ENCODE results near the gene C9orf50. TPM values are rescaled to one million over a fixed set of nuclear protein-coding genes. Genes with fewer than 3 reads are reported as not detected.

C9orf50 gene
- total RNA-seq, 3 donors from 2014 or later (not counting 1 experiment from before 2014, with no cell fraction given) = not detected

- Mint-ChIP-seq H3K36me3 (no peaks in the 10 kb centered on the region), H3K4me1 (peaks cover 0 to 8% of the 10 kb centered on the region in 2 donors), H3K9me3 (no peaks in the 10 kb centered on the region), H3K4me3 (no peak overlapping the region), H3K27me3 (ENCODE audit: low read depth in 2 of 2) (peaks cover 5 to 9% of the 10 kb centered on the region in 2 donors), H3K27ac (no peak overlapping the region)
- DNase-seq = no peak
- Histone ChIP-seq H3K4me3 (ENCODE audit: low read length) (no peak overlapping the region), H3K27me3 (ENCODE audit: control insufficient read depth, insufficient read depth, low read length) (peaks cover 4% of the 10 kb centered on the region), H3K36me3 (ENCODE audit: control insufficient read depth, insufficient read depth, low read length) (no peaks in the 10 kb centered on the region), H3K9me3 (ENCODE audit: control insufficient read depth, insufficient read depth, low read length) (no peaks in the 10 kb centered on the region), H3K27ac (ENCODE audit: low read length) (no peak overlapping the region), H3K4me1 (ENCODE audit: control insufficient read depth, insufficient read depth, low read length) (peaks cover 4% of the 10 kb centered on the region)
- 93% methylated on average over 2 of the region's 2 CpGs for WGBS (ENCODE audit: insufficient coverage)
- TF ChIP-seq, protein P1, sequence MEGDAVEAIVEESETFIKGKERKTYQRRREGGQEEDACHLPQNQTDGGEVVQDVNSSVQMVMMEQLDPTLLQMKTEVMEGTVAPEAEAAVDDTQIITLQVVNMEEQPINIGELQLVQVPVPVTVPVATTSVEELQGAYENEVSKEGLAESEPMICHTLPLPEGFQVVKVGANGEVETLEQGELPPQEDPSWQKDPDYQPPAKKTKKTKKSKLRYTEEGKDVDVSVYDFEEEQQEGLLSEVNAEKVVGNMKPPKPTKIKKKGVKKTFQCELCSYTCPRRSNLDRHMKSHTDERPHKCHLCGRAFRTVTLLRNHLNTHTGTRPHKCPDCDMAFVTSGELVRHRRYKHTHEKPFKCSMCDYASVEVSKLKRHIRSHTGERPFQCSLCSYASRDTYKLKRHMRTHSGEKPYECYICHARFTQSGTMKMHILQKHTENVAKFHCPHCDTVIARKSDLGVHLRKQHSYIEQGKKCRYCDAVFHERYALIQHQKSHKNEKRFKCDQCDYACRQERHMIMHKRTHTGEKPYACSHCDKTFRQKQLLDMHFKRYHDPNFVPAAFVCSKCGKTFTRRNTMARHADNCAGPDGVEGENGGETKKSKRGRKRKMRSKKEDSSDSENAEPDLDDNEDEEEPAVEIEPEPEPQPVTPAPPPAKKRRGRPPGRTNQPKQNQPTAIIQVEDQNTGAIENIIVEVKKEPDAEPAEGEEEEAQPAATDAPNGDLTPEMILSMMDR (IDR thresholded peaks at IDR 0.05) = no peak
- no peak for ATAC-seq
- intact Hi-C loops (cut with micrococcal nuclease) = no loop called here
These were observed 40.1 kb upstream of the C9orf50 start for GRCh38 chr9:129661029-129661428.

DNA sequence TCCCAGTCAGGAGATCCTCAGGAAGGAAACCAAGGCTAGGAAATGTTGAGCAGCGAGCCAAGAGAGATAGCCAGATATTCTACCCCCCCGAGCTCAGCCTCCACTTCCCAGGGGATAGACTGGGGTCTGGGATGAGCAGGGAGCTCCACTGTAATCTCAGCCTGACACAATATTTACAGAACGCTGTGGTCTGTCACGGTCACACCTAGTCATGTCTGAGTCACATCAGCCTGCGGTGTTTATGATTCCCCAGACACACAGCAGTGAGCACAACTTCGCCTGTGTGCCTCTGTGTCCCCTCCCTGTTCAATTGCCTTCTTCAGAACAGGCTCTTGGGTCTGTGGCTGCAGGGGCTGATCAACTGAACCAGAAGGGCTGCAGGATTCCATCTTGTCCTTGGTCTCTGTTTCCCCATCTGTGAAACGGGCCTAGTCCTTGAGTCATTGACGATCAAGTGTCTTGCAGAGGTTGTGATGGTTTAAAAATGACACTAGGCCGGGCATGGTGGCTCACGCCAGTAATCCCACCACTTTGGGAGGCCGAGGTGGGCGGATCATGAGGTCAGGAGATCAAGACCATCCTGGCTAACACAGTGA is 36.0 kb upstream of the C9orf50 start:
- Mint-ChIP-seq H3K4me1 (no peaks in the 10 kb centered on the region), H3K4me3 (no peak overlapping the region), H3K36me3 (no peaks in the 10 kb centered on the region), H3K27ac (no peak overlapping the region), H3K9me3 (no peaks in the 10 kb centered on the region), H3K27me3 (ENCODE audit: low read depth in 2 of 2) (peaks cover 4 to 9% of the 10 kb centered on the region in 2 donors)
- Histone ChIP-seq H3K4me3 (ENCODE audit: low read length) (no peak overlapping the region), H3K9me3 (ENCODE audit: control insufficient read depth, insufficient read depth, low read length) (no peaks in the 10 kb centered on the region), H3K27me3 (ENCODE audit: control insufficient read depth, insufficient read depth, low read length) (no peaks in the 10 kb centered on the region), H3K27ac (ENCODE audit: low read length) (no peak overlapping the region), H3K36me3 (ENCODE audit: control insufficient read depth, insufficient read depth, low read length) (no peaks in the 10 kb centered on the region), H3K4me1 (ENCODE audit: control insufficient read depth, insufficient read depth, low read length) (no peaks in the 10 kb centered on the region)
- DNase-seq = no peak
- TF ChIP-seq, protein P1 (IDR thresholded peaks at IDR 0.05) = no peak
- ATAC-seq = no peak
- WGBS (ENCODE audit: insufficient coverage) = 84% methylated on average over 11 of the region's 12 CpGs
- intact Hi-C loops (cut with micrococcal nuclease) = no loop called here

- H3K4me3 Mint-ChIP-seq = no peak overlapping the region
- no peaks in the 10 kb centered on the region for H3K27me3 ChIP-seq (ENCODE audit: control insufficient read depth, insufficient read depth, low read length)
- TF ChIP-seq, protein P1 (IDR thresholded peaks at IDR 0.05) = no peak
These were observed 34.8 kb upstream of the C9orf50 start for GRCh38 chr9:129655696-129656095.

DNA sequence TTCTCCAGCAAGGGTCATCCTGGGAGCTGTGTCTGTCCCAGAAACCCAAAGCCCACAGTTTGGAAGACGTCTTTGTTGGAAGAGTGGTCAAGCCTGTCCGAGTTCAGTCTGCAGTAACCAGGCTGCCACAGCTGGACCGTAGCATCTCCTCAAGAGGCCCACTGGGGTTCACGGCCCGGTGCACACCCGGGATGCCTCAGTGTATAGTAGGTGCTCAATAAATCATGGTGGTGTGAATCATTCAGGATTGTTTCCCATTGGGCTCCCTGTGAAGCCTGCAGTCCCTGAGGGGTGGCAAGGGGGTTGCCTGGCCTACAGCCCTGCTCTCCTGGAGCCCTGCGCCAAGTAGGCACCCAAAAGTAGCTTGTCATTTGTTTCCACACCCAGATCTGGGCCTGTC is 34.3 kb upstream of the C9orf50 start:
- TF ChIP-seq, protein P1 (IDR thresholded peaks at IDR 0.05) = no peak
- intact Hi-C loops (cut with micrococcal nuclease) = no loop called here
- no peaks in the 10 kb centered on the region for H3K36me3 Mint-ChIP-seq
- H3K4me3 Mint-ChIP-seq = no peak overlapping the region
- H3K4me1 Mint-ChIP-seq = no peaks in the 10 kb centered on the region
- H3K4me3 ChIP-seq (ENCODE audit: low read length) = no peak overlapping the region
- no peaks in the 10 kb centered on the region for H3K9me3 ChIP-seq (ENCODE audit: control insufficient read depth, insufficient read depth, low read length)
- H3K27me3 ChIP-seq (ENCODE audit: control insufficient read depth, insufficient read depth, low read length) = no peaks in the 10 kb centered on the region
- ATAC-seq = no peak
- H3K27ac Mint-ChIP-seq = no peak overlapping the region
- peaks cover 4 to 9% of the 10 kb centered on the region in 2 donors for H3K27me3 Mint-ChIP-seq (ENCODE audit: low read depth in 2 of 2)
- H3K36me3 ChIP-seq (ENCODE audit: control insufficient read depth, insufficient read depth, low read length) = no peaks in the 10 kb centered on the region
- 96% methylated on average over 7 of the region's 7 CpGs for WGBS (ENCODE audit: insufficient coverage)
- no peaks in the 10 kb centered on the region for H3K4me1 ChIP-seq (ENCODE audit: control insufficient read depth, insufficient read depth, low read length)
- no peaks in the 10 kb centered on the region for H3K9me3 Mint-ChIP-seq
- no peak for DNase-seq
- no peak overlapping the region for H3K27ac ChIP-seq (ENCODE audit: low read length)

More at GRCh38 chr9:129655696-129656095, 34.8 kb upstream of the C9orf50 start:
- DNase-seq (no peak), ATAC-seq (no peak)
- Histone ChIP-seq H3K4me3 (ENCODE audit: low read length) (no peak overlapping the region), H3K9me3 (ENCODE audit: control insufficient read depth, insufficient read depth, low read length) (no peaks in the 10 kb centered on the region), H3K27ac (ENCODE audit: low read length) (no peak overlapping the region), H3K4me1 (ENCODE audit: control insufficient read depth, insufficient read depth, low read length) (no peaks in the 10 kb centered on the region), H3K36me3 (ENCODE audit: control insufficient read depth, insufficient read depth, low read length) (no peaks in the 10 kb centered on the region)
- intact Hi-C loops (cut with micrococcal nuclease) = no loop called here
- H3K36me3 Mint-ChIP-seq = no peaks in the 10 kb centered on the region
- H3K9me3 Mint-ChIP-seq = no peaks in the 10 kb centered on the region
- 77% methylated on average over 7 of the region's 7 CpGs for WGBS (ENCODE audit: insufficient coverage)
- H3K27ac Mint-ChIP-seq = no peak overlapping the region
- H3K4me1 Mint-ChIP-seq = no peaks in the 10 kb centered on the region
- H3K27me3 Mint-ChIP-seq (ENCODE audit: low read depth in 2 of 2) = peaks cover 4 to 9% of the 10 kb centered on the region in 2 donors
